ENCODE measurements around the gene HOXC12. TPM values are rescaled to one million over a fixed set of nuclear protein-coding genes. Genes with fewer than 3 reads are reported as not detected.

The HOXC12 gene, protein sequence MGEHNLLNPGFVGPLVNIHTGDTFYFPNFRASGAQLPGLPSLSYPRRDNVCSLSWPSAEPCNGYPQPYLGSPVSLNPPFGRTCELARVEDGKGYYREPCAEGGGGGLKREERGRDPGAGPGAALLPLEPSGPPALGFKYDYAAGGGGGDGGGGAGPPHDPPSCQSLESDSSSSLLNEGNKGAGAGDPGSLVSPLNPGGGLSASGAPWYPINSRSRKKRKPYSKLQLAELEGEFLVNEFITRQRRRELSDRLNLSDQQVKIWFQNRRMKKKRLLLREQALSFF
- total RNA-seq = not detected
- polyA plus RNA-seq (2013, experiment 1 of 2) = not detected
- not detected for polyA plus RNA-seq (2013, experiment 2 of 2)
- total RNA-seq = 0 to 0.40 (median 0) reads per million in 172 experiments

DNA sequence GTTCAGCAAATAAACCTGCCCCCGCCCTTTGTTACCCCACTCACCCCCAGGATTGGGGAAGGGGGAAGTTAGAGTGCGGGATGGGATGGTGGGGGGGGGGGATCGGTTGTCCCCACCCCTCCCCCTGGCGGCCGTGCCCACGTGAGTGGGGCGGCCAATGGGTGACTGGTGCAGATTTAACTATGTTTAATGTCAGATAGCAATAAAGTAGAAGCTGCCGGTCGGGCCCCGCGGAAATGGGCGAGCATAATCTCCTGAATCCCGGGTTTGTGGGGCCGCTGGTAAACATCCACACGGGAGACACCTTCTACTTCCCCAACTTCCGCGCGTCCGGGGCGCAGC is at the start of gene HOXC12:
HOXC12 (plus strand) TSS at position 210 of the 342 bp plus-strand sequence; CDS start at position 237, 27 bp downstream.
- no peaks in the 10 kb centered on the region for H3K36me3 Mint-ChIP-seq (ENCODE audit: low read depth)
- H3K4me3 Mint-ChIP-seq = no peak within 1 kb of the TSS
- H3K27me3 Mint-ChIP-seq = peaks cover 95% of the 10 kb centered on the region
- peaks cover 49% of the 10 kb centered on the region for H3K4me1 ChIP-seq (ENCODE audit: insufficient read depth, low read length)
- H3K27me3 ChIP-seq (ENCODE audit: control insufficient read depth in 1 of 2, insufficient read depth in 2 of 2, low read length in 2 of 2) = peaks cover 97 to 99% of the 10 kb centered on the region in 2 experiments
- CTCF ChIA-PET = no interaction called here
- no peak within 1 kb of the TSS for H3K4me3 ChIP-seq (ENCODE audit: low read length)
- peak within 1 kb of the TSS; percentile 51 for H3K27ac Mint-ChIP-seq
- no peak for DNase-seq
- POLR2A ChIA-PET = interaction anchor here (1.4 kb wide), 1 partner anchor 18 kb away, joined by 3 read pairs; the partner anchor contains the start of gene HOXC11
- peaks cover 4 to 79% of the 10 kb centered on the region in 2 experiments for H3K9me3 ChIP-seq (ENCODE audit: control insufficient read depth in 1 of 2, insufficient read depth in 1 of 2, low read length in 2 of 2)
- no peak within 1 kb of the TSS for H3K27ac ChIP-seq (ENCODE audit: low read depth in 1 of 2, low read length in 2 of 2)
- intact Hi-C loops (cut with DNase I, micrococcal nuclease) = loop anchor here in 1 of 2 experiments (5.0 kb wide), 1 partner anchor 33 kb away; the partner anchor contains the start of gene HOXC10
- H3K36me3 ChIP-seq (ENCODE audit: insufficient read depth, low read length) = no peaks in the 10 kb centered on the region
- no peaks in the 10 kb centered on the region for H3K9me3 Mint-ChIP-seq
- TF ChIP-seq, protein P1, sequence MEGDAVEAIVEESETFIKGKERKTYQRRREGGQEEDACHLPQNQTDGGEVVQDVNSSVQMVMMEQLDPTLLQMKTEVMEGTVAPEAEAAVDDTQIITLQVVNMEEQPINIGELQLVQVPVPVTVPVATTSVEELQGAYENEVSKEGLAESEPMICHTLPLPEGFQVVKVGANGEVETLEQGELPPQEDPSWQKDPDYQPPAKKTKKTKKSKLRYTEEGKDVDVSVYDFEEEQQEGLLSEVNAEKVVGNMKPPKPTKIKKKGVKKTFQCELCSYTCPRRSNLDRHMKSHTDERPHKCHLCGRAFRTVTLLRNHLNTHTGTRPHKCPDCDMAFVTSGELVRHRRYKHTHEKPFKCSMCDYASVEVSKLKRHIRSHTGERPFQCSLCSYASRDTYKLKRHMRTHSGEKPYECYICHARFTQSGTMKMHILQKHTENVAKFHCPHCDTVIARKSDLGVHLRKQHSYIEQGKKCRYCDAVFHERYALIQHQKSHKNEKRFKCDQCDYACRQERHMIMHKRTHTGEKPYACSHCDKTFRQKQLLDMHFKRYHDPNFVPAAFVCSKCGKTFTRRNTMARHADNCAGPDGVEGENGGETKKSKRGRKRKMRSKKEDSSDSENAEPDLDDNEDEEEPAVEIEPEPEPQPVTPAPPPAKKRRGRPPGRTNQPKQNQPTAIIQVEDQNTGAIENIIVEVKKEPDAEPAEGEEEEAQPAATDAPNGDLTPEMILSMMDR (IDR thresholded peaks at IDR 0.05) = no peak
- H3K4me1 Mint-ChIP-seq (ENCODE audit: low read depth) = peaks cover 33% of the 10 kb centered on the region
- ATAC-seq (ENCODE audit: poor library complexity) = no peak

DNA sequence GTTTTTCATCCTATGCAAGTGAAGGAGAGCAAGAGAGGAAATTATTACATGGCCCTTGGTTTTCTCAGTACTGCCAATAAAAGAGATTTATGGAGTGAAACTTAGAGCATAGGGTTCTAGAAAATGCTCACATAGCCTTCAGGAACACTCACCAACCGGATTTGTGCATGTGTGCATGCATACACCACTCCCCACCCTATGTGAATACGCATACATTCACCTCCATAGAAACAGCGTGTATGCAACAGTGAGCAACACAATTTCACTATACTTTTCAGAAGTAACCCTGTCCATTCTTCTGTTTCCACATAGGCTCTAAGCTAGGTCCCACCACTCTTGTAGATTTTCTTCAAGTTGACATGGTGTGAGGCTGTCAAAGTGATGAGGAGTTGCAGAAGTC is 47.6 kb upstream of the HOXC12 start:
- no peaks in the 10 kb centered on the region for H3K36me3 ChIP-seq (ENCODE audit: insufficient read depth, low read length)
- intact Hi-C loops (cut with DNase I, micrococcal nuclease) = no loop called here
- H3K27me3 ChIP-seq (ENCODE audit: control insufficient read depth in 1 of 2, insufficient read depth in 2 of 2, low read length in 2 of 2) = peaks cover 24 to 46% of the 10 kb centered on the region in 2 experiments
- no peaks in the 10 kb centered on the region for H3K4me1 Mint-ChIP-seq (ENCODE audit: low read depth)
- no peak overlapping the region for H3K27ac ChIP-seq (ENCODE audit: low read depth in 1 of 2, low read length in 2 of 2)
- peaks cover 32% of the 10 kb centered on the region for H3K27me3 Mint-ChIP-seq
- H3K27ac Mint-ChIP-seq = no peak overlapping the region
- no peak overlapping the region for H3K4me3 ChIP-seq (ENCODE audit: low read length)
- ATAC-seq (ENCODE audit: poor library complexity) (no peak), DNase-seq (no peak)
- no peaks in the 10 kb centered on the region for H3K4me1 ChIP-seq (ENCODE audit: insufficient read depth, low read length)
- ChIA-PET POLR2A (no interaction called here), CTCF (no interaction called here)
- no peak overlapping the region for H3K4me3 Mint-ChIP-seq
- TF ChIP-seq, protein P1 (IDR thresholded peaks at IDR 0.05) = no peak
- no peaks in the 10 kb centered on the region for H3K9me3 Mint-ChIP-seq
- H3K9me3 ChIP-seq (ENCODE audit: control insufficient read depth in 1 of 2, insufficient read depth in 1 of 2, low read length in 2 of 2) = no peaks in the 10 kb centered on the region
- no peaks in the 10 kb centered on the region for H3K36me3 Mint-ChIP-seq (ENCODE audit: low read depth)

DNA sequence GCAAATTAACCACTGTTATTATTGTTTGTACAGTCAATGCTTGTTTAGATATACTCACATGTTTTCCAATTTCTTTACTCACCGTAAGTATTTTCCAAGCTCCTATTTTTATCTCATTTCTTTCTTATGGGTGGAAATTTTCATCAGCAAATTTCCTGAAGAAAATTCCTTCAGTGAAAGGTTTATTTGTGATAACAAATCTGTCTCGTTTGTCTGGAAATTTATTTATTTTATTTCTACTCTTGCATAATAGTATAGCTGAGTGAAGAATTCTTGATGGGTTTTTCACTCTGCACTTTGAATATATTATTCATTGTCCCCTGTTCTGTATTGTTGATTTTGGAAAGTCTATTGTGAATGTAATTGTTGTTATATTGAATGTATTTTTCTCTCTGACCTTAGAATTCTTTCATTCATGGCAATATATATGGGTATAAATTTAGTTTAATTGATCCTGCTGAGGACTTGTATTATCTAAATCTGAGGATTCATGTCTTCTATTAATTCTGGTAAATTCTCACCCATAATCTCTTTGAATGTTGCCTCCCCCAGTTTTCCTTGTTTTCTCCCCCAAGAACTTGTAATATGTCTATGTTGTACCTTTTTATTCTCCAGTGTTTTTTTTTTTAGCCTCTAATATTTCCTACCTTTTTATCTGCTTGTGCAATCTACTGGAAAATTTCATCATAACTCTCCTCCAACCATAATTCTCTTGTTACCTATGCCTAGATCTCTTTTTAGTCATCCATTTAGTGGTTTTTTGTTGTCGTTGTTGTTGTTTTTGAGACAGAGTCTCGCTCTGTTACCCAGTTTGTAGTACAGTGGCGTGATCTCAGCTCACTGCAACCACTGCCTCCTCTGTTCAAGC is 37.7 kb upstream of the HOXC12 start:
- peaks cover 38 to 61% of the 10 kb centered on the region in 2 experiments for H3K27me3 ChIP-seq (ENCODE audit: control insufficient read depth in 1 of 2, insufficient read depth in 2 of 2, low read length in 2 of 2)
- POLR2A ChIA-PET = no interaction called here

More for the DNA sequence above, 37.7 kb upstream of the HOXC12 start:
- H3K9me3 ChIP-seq (ENCODE audit: control insufficient read depth in 1 of 2, insufficient read depth in 1 of 2, low read length in 2 of 2) = no peaks in the 10 kb centered on the region
- no peak overlapping the region for H3K27ac ChIP-seq (ENCODE audit: low read depth in 1 of 2, low read length in 2 of 2)
- ATAC-seq (ENCODE audit: poor library complexity) = no peak
- intact Hi-C loops (cut with DNase I, micrococcal nuclease) = no loop called here
- TF ChIP-seq, protein P1 (IDR thresholded peaks at IDR 0.05) = no peak
- DNase-seq = no peak
- H3K4me3 ChIP-seq (ENCODE audit: low read length) = no peak overlapping the region
- CTCF ChIA-PET = no interaction called here
- no peak overlapping the region for H3K27ac Mint-ChIP-seq
- H3K4me1 ChIP-seq (ENCODE audit: insufficient read depth, low read length) = no peaks in the 10 kb centered on the region
- no peak overlapping the region for H3K4me3 Mint-ChIP-seq
- H3K9me3 Mint-ChIP-seq = no peaks in the 10 kb centered on the region
- H3K36me3 ChIP-seq (ENCODE audit: insufficient read depth, low read length) = no peaks in the 10 kb centered on the region
- peaks cover 76% of the 10 kb centered on the region for H3K27me3 Mint-ChIP-seq
- no peaks in the 10 kb centered on the region for H3K36me3 Mint-ChIP-seq (ENCODE audit: low read depth)
- no peaks in the 10 kb centered on the region for H3K4me1 Mint-ChIP-seq (ENCODE audit: low read depth)

Data from CD4-positive, alpha-beta T cell (primary cell).